GM19240 (cell line): ENCODE results near the gene LAMA3.

Experiments
- DNase-seq: peaks from one replicate; pipeline ENCODE4 v3.0.0; 2011; ENCODE audit warnings: low spot score; ENCODE audit not compliant: insufficient read length

The LAMA3 gene, protein sequence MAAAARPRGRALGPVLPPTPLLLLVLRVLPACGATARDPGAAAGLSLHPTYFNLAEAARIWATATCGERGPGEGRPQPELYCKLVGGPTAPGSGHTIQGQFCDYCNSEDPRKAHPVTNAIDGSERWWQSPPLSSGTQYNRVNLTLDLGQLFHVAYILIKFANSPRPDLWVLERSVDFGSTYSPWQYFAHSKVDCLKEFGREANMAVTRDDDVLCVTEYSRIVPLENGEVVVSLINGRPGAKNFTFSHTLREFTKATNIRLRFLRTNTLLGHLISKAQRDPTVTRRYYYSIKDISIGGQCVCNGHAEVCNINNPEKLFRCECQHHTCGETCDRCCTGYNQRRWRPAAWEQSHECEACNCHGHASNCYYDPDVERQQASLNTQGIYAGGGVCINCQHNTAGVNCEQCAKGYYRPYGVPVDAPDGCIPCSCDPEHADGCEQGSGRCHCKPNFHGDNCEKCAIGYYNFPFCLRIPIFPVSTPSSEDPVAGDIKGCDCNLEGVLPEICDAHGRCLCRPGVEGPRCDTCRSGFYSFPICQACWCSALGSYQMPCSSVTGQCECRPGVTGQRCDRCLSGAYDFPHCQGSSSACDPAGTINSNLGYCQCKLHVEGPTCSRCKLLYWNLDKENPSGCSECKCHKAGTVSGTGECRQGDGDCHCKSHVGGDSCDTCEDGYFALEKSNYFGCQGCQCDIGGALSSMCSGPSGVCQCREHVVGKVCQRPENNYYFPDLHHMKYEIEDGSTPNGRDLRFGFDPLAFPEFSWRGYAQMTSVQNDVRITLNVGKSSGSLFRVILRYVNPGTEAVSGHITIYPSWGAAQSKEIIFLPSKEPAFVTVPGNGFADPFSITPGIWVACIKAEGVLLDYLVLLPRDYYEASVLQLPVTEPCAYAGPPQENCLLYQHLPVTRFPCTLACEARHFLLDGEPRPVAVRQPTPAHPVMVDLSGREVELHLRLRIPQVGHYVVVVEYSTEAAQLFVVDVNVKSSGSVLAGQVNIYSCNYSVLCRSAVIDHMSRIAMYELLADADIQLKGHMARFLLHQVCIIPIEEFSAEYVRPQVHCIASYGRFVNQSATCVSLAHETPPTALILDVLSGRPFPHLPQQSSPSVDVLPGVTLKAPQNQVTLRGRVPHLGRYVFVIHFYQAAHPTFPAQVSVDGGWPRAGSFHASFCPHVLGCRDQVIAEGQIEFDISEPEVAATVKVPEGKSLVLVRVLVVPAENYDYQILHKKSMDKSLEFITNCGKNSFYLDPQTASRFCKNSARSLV (N-terminal part only)

DNA sequence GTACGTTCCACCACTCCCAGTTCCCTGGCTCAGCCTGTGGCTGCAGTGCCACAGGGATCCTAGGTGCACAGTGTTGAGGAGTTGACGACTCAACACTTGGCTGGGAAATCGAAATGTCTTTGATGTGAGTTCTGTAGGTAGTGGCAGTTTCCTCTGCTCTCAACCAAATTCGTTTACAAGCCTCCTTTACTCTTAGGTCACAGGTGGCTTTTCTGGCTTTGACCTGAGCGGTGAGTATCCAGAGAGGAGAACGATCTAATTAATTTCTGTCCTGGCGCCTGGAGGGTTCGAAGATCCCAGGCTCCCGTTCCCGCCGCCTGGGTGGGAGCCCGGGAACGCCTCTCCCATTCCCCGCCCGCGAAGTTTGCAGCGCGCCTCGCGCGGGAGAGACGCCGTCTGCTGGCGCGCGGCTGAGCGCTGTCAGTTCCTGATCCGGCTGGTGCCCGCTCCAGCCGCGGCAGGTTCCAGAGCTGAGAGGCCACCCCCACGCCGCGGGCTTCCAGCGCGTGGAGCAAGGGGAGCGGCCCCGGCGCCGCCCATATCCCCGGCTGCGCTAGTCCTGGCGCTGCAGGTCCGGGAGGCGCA, at the start of gene LAMA3:
LAMA3 (plus strand) TSS at position 423 of the 585 bp plus-strand sequence. CDS start 231 bp downstream, outside the sequence.
- no peak for DNase-seq

DNA sequence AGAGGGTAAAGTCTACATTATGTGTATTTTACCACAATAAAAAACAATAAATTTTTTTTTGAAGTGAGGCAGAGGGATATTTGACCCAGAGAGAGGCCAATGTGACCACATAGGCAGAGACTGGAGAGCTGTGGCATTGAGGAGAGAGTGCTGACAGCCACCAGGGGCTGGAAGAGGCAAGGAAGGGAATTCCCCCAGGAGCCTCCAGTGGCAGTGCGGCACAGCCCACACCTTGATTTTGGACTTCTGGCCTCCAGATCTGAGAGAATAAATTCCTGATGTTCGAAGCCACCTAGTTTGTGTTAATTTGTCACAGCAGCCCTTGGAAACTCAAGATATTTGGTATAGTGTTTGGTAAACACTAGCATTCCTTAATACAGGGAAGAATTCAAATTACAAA, 49.2 kb upstream of the LAMA3 start:
- DNase-seq, result no peak

DNA sequence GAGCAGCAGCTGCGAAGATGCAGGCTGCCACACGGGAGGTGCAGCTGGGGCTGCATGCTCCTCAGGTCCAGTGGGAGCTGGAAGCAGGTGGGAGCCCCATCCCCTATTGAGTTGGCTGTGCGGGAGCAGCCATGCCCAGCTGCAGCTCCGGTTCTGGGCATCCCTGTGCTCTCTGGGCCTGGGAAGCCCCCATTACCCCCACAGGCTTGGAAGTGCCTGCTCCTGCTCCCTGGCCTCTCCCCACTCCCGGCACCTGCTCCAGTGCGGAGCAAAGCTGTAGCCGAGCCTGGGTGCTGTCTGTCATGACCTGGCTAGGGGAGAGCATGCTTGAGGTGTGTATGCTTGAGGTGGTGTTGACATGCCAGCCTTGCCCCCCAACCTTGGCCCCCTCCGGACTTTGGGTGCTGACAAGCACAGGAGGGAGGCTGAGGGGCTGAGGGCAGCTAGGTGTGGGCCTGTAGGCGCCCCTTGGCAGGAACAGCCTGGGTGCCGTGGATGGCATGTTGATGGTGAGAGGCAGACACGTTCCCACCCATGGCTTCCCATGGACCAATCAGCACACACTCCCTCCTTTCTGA, 48.0 kb upstream of the LAMA3 start:
- DNase-seq, result no peak

- DNase-seq, result no peak
Observed at GRCh38 chr18:23641937-23642666, 47.2 kb upstream of the LAMA3 start.

GRCh38 chr18:23643815-23644490, 45.3 kb upstream of the LAMA3 start:
- DNase-seq, result no peak

DNA sequence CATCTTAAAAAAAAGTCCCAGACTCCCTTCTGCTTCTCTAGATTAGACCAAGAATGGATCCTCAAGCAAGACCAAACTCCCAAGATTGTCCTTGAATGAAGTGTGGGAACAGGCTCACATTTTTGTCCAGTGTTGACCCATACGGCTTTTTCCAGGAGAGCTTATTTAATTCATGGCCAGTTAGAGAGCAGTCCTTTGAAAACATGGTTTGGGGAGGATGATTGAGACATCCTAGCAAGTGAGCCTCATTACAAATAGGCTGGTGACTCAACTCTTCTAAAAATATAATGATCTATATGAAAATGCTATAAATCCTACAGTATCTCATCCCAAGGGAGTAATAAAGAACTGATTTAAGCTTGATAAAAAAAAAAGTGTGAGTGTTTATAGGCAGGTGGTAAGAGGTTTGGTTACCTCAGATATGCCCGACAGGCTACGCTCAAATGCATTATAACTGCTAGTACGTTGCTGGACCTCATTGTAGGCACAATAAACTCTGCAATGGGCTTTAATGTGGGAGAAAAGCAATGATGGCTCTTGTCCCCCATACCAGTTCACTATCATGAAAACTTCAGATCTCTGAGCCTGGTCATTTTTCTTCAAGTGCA, 43.6 kb upstream of the LAMA3 start:
- no peak for DNase-seq

GRCh38 chr18:23646282-23646681, 43.0 kb upstream of the LAMA3 start:
- no peak for DNase-seq

- DNase-seq, result no peak
Observed at GRCh38 chr18:23648456-23648855, 40.8 kb upstream of the LAMA3 start.

DNA sequence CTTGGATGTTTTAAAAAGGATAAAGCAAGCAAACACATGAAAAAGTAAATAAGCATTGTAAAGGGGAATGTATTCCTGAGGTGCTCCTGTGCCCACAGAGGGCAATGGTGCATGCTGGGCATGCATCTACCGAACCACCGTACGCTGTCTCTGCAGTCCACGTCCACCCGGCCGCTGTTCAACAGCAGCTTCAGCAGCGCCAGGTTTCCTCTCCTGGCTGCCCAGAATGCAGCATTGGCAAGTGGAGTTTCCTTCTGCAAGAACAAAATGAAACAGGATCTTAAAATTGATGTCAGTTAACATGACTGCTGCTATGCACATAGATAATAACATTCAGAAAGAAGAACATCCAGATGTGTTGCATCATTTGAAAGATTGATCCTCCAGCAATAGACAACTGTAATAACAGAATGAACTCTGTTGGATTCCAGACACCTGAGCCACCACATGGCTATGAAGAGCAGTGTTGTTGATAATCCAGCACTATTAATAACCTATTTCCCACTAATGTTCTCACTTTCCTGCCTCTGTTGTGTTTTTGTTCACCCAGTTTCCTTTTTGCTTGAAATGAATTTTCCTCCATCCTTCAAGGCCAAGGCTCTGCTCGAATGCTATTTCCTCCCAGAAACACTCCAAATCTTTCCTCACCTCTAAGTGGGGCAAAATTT, 40.2 kb upstream of the LAMA3 start:
- no peak for DNase-seq

- DNase-seq, result no peak
Observed at GRCh38 chr18:23650968-23651927, 38.0 kb upstream of the LAMA3 start.

DNA sequence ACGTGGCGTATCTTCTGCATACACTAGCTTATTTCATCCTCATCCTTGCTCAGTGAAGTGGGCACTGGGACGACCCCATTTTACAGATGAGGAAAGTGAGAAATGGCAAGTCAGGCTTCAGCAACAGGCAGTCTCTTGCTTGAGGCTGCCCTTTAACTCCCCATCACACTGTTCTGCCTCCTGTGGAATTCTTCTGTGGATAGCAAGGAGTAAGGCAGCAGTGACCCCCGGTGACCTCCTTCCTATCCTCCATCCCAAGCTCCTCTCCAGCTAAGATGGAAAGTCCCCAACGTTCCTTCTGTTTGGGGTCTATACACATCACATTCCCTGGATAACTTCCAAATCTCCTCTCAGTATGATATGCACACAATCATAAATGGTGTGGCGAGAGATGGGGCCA, 37.0 kb upstream of the LAMA3 start:
- DNase-seq, result no peak

DNA sequence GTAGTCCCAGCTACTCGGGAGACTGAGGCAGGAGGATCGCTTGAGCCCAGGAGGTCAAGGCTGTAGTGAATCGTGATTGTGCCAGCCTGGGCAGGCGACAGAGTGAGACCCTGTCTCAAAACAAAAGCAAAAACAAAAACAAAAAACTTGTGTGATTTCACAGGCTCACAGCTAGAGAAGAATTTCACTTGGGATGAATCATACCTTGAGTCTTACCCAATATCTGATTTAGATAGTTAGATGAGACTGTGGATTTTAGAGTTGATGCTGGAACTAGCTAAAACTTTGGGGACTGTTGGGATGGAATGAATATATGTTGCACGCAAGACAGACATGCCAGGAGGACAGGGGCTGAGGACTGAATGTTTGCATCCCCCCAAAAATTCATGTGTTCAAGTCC, 31.0 kb upstream of the LAMA3 start:
- DNase-seq, result no peak

- no peak for DNase-seq
Observed at GRCh38 chr18:23661735-23662308, 27.4 kb upstream of the LAMA3 start.

GRCh38 chr18:23662309-23663263, 26.7 kb upstream of the LAMA3 start, which contains the start of gene ANKRD29:
Gene ANKRD29, minus strand, starts transcription at chr18:23662911. Its CDS starts 181 bp downstream, at chr18:23662730.
- DNase-seq, result no peak

- DNase-seq, result no peak
Observed at GRCh38 chr18:23664674-23665073, 24.6 kb upstream of the LAMA3 start.

GRCh38 chr18:23667114-23667513, 22.1 kb upstream of the LAMA3 start:
- no peak for DNase-seq
